ENCODE results near the gene ZNF652. TPM values are rescaled to one million over a fixed set of nuclear protein-coding genes. Genes with fewer than 3 reads are reported as not detected.

The ZNF652 gene
- 10 to 100 TPM; 51.2 to 62.3 TPM for total RNA-seq
- polyA plus RNA-seq (ENCODE audit: insufficient read depth, low read depth, low replicate concordance): 32.3 TPM
- long read RNA-seq, donor 1, full-length matches to known transcripts: 1 of 14 reads
- long read RNA-seq, donor 1, partial matches to known transcripts: 13 of 14 reads
- long read RNA-seq, donor 1, other reads (novel, unspliced or antisense): 0 of 14 reads
- long read RNA-seq, donor 2: 0 reads

DNA sequence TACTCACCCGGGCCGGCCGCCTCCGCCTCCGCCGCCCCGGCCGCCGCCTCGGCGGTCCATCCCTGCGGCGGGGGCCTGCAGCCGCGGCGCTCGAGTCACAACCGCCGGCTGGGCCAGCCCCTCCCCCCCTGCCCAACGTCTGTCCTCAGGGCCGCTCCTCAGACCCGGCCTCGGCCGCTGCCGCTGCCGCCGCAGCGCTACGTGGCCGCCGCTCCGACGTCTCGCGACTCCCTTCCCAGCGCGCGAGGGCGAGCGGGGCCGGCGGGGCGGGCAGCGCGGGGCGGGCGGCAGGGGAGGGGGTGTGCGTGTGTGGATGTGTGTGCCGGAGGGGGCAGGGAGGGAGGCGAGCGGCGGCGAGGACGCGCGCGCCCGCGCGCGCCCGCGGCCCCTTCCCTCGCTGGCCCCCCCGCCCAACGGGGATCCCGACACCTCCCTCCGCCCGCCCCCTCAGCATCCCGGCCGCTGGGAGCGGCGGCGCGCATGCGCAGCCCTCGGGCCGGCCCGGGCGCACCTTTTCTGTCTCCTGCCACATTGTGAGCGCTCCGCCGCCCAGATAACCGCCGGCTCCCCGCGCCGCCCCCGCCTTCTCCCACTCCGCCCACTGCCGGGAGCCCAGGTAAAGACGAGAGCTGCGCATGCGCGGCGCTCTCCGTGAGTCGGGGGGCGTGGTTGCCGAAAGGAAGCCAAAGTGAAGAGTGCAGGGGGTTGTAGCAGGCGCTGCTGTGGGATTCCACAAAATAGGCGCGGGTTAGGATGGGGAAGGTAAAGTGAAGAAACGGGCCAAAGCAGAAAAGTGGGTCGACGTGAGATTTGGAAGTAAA, at the start of gene ZNF652:
ZNF652 (minus strand) TSS at position 349 of the 821 bp plus-strand sequence. CDS start 44,525 bp downstream, outside the sequence.
- Histone ChIP-seq H3K4me3 (peak within 1 kb of the TSS; percentile 90 to 99), H3K27ac (peak within 1 kb of the TSS; percentile 84 to 95), H3K27me3 (no peaks in the 10 kb centered on the region), H3K36me3 (ENCODE audit: low read depth, missing control alignments) (no peaks in the 10 kb centered on the region), H3K9me3 (no peaks in the 10 kb centered on the region), H3K4me1 (peaks cover 34% of the 10 kb centered on the region)
- TF ChIP-seq, protein P1, sequence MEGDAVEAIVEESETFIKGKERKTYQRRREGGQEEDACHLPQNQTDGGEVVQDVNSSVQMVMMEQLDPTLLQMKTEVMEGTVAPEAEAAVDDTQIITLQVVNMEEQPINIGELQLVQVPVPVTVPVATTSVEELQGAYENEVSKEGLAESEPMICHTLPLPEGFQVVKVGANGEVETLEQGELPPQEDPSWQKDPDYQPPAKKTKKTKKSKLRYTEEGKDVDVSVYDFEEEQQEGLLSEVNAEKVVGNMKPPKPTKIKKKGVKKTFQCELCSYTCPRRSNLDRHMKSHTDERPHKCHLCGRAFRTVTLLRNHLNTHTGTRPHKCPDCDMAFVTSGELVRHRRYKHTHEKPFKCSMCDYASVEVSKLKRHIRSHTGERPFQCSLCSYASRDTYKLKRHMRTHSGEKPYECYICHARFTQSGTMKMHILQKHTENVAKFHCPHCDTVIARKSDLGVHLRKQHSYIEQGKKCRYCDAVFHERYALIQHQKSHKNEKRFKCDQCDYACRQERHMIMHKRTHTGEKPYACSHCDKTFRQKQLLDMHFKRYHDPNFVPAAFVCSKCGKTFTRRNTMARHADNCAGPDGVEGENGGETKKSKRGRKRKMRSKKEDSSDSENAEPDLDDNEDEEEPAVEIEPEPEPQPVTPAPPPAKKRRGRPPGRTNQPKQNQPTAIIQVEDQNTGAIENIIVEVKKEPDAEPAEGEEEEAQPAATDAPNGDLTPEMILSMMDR (IDR thresholded peaks at IDR 0.05): no peak
- no peak for TF ChIP-seq POLR2A (IDR thresholded peaks at IDR 0.05)
- peak; percentile 95 for DNase-seq
- intact Hi-C loops (cut with DNase I; ENCODE audit: low total_unique reads): no loop called here
- WGBS, 2 donors: 1 to 2% methylated on average over 13 to 71 of the region's 106 CpGs

DNA sequence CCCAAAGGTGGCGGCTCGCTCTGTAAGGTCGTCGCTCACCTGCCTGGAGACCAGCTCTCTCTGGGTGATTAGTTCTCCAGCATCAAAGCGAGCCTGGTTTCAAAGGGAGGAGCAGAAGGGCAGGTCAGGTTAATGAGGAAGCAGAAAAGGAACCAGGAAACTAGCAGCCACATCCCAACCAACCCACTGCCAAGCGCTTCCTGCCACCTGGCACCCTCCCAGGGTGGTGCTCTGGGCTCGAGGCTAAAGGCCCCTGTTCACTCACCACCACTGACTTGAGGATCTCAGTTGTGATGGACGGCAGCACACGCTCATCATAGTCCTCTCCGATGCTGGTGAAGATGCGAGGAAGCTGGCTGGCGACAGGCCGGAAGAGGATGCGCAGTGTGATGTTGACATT, 47.0 kb upstream of the ZNF652 start:
- Histone ChIP-seq H3K4me1 (peaks cover 9% of the 10 kb centered on the region), H3K36me3 (ENCODE audit: low read depth, missing control alignments) (no peaks in the 10 kb centered on the region), H3K27ac (no peak overlapping the region), H3K9me3 (no peaks in the 10 kb centered on the region), H3K4me3 (no peak overlapping the region), H3K27me3 (no peaks in the 10 kb centered on the region)
- intact Hi-C loops (cut with DNase I; ENCODE audit: low total_unique reads): no loop called here
- TF ChIP-seq, protein P1 (IDR thresholded peaks at IDR 0.05): no peak
- no peak for TF ChIP-seq POLR2A (IDR thresholded peaks at IDR 0.05)
- DNase-seq: no peak
- WGBS, 2 donors: 90% methylated on average over 14 of the region's 14 CpGs

DNA sequence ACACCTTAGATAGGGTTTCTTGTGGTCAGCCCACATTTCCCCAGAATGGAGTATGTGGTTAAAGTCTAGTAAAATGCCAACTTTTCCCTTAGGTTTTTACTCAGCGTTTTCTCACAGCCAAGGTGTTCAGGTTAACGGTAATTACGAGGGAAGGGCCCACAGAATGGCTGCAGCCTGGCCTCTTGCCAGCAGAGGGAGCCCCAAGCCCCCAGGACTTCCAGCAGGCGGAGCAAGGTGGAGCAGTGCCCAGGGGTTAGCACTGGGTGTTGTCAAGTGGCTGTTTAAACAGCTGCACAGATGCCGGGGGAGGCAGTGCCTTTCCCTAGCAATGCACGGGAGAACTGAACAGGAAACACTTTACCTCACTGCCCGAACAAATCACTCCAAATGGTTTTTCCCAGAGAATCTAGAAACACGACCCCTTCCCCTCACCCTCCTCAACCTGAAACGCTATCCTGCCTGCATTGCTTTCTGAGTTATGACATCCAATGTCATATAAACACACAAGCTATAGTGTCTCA, 46.0 kb upstream of the ZNF652 start:
- no peak for TF ChIP-seq POLR2A (IDR thresholded peaks at IDR 0.05)
- TF ChIP-seq, protein P1 (IDR thresholded peaks at IDR 0.05): peak; percentile 33 to 50 (median 37)
- peak; percentile 83 for DNase-seq
- 45 to 62% methylated on average over 8 to 9 of the region's 9 CpGs for WGBS, 2 donors
- Histone ChIP-seq H3K4me1 (peaks cover 9% of the 10 kb centered on the region), H3K27me3 (no peaks in the 10 kb centered on the region), H3K4me3 (no peak overlapping the region), H3K9me3 (no peaks in the 10 kb centered on the region), H3K27ac (no peak overlapping the region), H3K36me3 (ENCODE audit: low read depth, missing control alignments) (no peaks in the 10 kb centered on the region)
- intact Hi-C loops (cut with DNase I; ENCODE audit: low total_unique reads): no loop called here

DNA sequence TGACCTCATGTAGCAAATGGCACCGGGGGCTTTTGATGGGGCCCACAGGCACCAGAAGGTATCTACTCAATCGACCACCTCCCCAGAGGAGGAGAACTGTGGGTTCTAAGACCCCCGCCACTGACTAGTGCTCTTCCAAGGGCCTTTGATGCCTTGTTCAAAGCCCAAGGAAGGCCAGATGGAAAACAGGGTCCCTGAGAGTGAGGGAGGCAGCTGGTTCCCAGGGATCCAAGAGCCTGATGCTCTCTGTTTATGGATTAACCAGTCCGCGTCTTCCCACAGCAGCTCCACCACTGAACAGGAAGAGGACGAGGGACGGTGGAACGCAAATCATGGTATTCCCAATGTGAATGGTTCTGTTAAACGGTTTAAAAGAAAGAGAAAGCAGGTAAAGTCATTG, 45.0 kb upstream of the ZNF652 start:
- no peak overlapping the region for H3K4me3 ChIP-seq
- DNase-seq: no peak
- H3K27ac ChIP-seq: no peak overlapping the region
- no peak for TF ChIP-seq POLR2A (IDR thresholded peaks at IDR 0.05)
- TF ChIP-seq, protein P1 (IDR thresholded peaks at IDR 0.05): no peak
- H3K27me3 ChIP-seq: no peaks in the 10 kb centered on the region
- WGBS, 2 donors: 93 to 94% methylated on average over 9 of the region's 9 CpGs
- peaks cover 18% of the 10 kb centered on the region for H3K4me1 ChIP-seq
- no peaks in the 10 kb centered on the region for H3K9me3 ChIP-seq
- no peaks in the 10 kb centered on the region for H3K36me3 ChIP-seq (ENCODE audit: low read depth, missing control alignments)
- intact Hi-C loops (cut with DNase I; ENCODE audit: low total_unique reads): no loop called here
